Activated CD4-positive, CD25-positive, alpha-beta regulatory T cell (primary cell): ENCODE data around the gene PBX3.
A peak's percentile ranks its signal among the peaks of the same experiment; 100 is the strongest.

Experiments
- DNase-seq, 4 experiments: peaks; one replicate each; lab custom pipeline; 2025; lab: John Stamatoyannopoulos, UW

PBX3 gene

GRCh38 chr9:125747053-125747764 is at the start of gene PBX3:
Gene PBX3 (plus strand): TSS chr9:125747373.
- peak in 3 of 4 experiments; percentile 15 to 42 (median 17) for DNase-seq

GRCh38 chr9:125699870-125700269 is 47.3 kb upstream of the PBX3 start:
- no peak for DNase-seq

- no peak for DNase-seq
Observed at GRCh38 chr9:125700791-125701190, 46.4 kb upstream of the PBX3 start.

GRCh38 chr9:125701351-125701750 is 45.8 kb upstream of the PBX3 start:
- DNase-seq, result no peak

- no peak for DNase-seq
Observed at GRCh38 chr9:125703662-125704061, 43.5 kb upstream of the PBX3 start.

- no peak for DNase-seq
Observed at GRCh38 chr9:125705893-125706292, 41.3 kb upstream of the PBX3 start.

GRCh38 chr9:125706651-125707471 is 40.3 kb upstream of the PBX3 start, which contains the start of gene MAPKAP1:
Gene MAPKAP1 (minus strand): TSS chr9:125707208. CDS start chr9:125672574, 34,634 bp downstream.
- DNase-seq, result peak; percentile 83 to 89 (median 85)

- no peak for DNase-seq
Observed at GRCh38 chr9:125707472-125707804, 39.7 kb upstream of the PBX3 start.

GRCh38 chr9:125726456-125727132 is 20.6 kb upstream of the PBX3 start:
- no peak for DNase-seq

- no peak for DNase-seq
Observed at GRCh38 chr9:125730168-125730567, 17.0 kb upstream of the PBX3 start.

- no peak for DNase-seq
Observed at GRCh38 chr9:125732562-125732961, 14.6 kb upstream of the PBX3 start.

GRCh38 chr9:125739436-125739835 is 7.7 kb upstream of the PBX3 start:
- no peak for DNase-seq

- no peak for DNase-seq
Observed at GRCh38 chr9:125742657-125743056, 4.5 kb upstream of the PBX3 start.

- no peak for DNase-seq
Observed at GRCh38 chr9:125743682-125744428, 3.3 kb upstream of the PBX3 start.

- no peak for DNase-seq
Observed at GRCh38 chr9:125744616-125745015, 2.6 kb upstream of the PBX3 start.

- no peak for DNase-seq
Observed at GRCh38 chr9:125745018-125745417, 2.2 kb upstream of the PBX3 start.

- no peak for DNase-seq
Observed at GRCh38 chr9:125745682-125746016, 1.5 kb upstream of the PBX3 start.

- peak; percentile 79 to 89 (median 84) for DNase-seq
Observed at GRCh38 chr9:125746017-125746773, 978 bp upstream of the PBX3 start.

- peak in 1 of 4 experiments; percentile 48 for DNase-seq
Observed at GRCh38 chr9:125746774-125747052, 460 bp upstream of the PBX3 start.

GRCh38 chr9:125747765-125748445 is 732 bp downstream of the PBX3 start:
- no peak for DNase-seq
